ENCODE data around the gene GINS2.

GINS2 gene

DNA sequence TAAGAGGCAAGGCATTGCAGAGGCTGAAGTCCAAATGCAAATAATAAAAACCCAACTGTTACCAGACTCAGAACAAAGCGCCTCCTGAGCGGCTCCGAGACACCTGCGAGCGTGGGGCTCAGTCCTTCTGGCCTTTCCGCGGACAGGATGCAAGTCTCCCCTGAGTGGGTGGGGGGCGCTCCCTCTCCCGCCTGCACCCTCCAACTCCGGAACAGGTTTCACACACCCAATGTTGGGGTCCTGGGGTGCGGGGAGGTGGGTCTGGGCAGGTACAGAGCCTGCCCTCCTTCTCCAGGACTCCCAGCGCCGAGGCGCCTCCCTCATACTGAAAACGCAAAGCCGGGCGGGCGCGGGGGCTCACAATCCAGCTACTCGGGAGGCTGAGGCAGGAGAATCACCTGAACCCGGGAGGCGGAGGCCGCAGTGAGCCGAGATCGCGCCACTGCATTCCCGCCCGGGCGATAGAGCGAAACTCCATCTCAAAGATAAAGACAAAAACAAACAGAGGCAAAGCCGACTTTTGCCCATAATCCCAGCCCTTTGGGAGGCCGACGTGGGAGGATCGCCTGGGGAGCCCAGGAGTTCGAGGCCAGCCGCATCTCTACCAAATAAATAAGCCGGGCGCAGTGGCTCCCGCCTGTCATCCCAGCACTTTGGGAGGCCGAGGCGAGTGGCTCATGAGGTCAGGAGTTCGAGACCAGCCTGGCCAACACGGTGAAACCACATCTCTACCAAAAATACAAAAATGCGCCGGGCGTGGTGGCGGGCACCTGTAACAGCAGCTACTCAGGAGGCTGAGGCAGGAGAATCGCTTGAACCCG lies 893 bp downstream of the GINS2 start:
- DNase-seq, result no peak

DNA sequence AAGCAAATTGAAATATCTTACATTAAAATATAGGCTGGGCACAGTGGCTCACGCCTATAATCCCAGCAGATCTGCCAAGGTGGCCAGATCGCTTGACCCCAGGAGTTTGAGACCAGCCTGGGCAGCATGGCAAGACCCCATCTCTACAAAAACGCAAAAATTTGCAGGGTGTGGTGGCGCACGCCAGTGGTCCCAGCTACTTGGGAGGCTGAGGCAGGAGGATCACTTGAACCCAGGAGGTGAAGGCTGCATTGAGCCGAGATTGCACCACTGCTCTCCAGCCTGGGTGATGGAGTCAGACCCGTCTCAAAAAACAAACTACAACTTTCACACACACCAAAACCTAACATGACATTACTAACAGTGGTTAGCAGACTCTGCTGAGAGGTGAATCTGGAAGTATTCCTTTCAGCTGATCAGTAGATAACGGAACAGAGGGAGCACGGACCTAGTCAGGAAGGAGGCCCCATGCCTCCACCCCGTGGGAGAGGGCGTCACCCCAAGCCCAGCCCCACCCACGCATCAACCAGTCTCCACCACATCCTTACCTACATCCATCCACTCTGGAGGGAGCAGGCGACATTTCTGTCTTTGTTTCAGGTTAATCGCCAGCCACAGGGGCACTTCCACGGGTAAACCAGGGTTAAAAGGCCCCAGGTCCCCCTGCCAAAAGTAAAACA lies 1.7 kb downstream of the GINS2 start:
- no peak for DNase-seq

- DNase-seq, result no peak
Observed at GRCh38 chr16:85685251-85685650, 3.5 kb downstream of the GINS2 start.

DNA sequence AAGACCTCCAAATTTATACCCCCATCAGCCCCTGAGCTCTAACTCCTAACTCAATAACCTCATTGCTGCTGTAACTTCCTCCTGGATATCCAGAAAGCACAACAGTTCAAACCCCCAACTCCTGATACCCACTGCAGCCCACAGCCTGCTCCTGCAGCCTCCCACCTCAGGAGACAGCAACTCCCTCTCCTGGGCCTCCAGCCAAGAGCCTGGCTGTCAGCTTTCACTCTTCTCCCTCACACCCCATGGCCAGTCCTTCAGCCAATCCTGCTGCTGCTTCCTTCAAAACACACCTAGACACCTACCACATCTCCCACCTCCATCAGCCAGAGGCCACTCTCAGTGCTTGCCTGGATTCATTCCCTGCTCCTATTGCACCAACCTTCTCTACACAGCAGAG lies 5.4 kb downstream of the GINS2 start:
- DNase-seq, result no peak

GRCh38 chr16:85682516-85682915 lies 6.2 kb downstream of the GINS2 start:
- no peak for DNase-seq

DNA sequence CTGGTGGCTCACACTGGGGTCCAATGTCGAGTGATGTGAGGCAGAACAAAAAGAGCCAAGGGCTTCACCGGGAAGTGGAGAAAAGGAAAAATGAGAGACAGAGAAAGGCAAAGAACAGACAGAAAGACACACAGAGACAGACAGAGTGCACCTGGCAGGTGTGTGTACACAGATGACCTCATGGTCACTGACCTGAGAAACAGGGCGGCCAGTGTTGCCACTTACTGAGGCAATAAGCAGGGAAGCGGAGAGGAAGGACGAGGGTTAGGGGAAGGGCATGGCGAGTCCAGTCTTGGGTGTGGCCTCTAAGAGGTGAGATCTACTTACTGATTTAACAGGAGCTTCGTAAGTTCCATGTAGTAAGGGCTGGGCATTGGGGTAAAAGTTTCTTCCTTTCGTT lies 7.5 kb downstream of the GINS2 start:
- no peak for DNase-seq

GRCh38 chr16:85680352-85680944 lies 8.3 kb downstream of the GINS2 start:
- no peak for DNase-seq

DNA sequence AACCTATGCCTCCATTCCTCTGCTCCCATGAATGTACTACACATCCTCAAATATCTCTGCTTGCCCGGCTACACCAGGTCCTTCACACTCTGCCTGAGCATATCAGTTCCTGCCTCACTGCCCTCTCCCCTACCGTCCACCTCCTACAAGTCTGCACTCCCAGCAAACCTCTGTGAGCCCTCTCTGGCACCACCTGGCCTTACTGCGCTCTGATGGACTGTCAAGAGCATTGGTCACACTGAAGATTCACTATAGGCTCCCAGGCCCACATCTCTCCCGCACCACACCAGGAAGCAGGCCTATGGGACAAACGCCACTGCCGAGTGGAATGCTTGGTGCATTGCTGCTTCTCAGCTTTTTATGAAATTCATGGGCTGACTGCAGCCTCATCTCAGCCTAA lies 8.9 kb downstream of the GINS2 start:
- DNase-seq, result no peak

DNA sequence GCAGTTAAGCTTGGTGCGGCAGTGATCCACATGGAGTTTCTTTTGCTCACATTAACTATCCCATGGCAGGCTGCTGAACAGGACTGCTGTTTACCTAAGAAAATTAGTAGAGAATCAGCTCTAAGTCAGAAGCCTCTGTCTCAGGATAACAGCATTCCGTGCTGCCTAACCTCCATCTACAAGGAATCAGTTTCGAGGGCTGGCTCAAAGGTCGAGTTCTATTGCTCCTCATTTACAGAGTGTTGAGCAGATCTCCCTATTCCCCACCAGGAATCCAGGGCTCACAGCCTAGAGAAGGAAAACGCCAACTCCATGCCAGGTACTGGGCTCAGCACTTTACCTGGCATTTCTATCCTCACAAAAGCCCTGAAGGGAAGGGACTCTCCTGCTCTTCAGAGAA lies 9.9 kb downstream of the GINS2 start:
- no peak for DNase-seq

DNA sequence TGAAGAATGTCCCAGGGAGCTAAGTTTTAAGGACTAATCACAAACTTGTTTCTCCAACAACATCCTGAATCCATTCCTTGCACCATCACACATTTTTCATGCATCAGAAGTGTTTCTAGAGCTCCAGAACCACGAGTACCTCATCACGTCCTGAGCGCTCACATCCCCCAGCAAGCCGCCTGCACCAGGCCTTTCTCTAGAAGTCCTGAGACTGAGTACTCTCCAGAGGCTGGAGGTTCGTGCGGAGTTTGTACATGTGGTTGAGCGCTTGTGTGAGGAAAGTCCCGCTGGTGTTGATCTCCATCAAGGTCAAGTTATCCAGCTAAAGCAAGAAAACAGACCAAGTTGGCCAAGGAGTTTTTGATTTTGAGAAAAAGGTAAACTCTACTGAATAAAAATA lies 10.7 kb downstream of the GINS2 start:
- DNase-seq, result no peak

- DNase-seq, result no peak
Observed at GRCh38 chr16:85677383-85677967, 11.3 kb downstream of the GINS2 start.

DNA sequence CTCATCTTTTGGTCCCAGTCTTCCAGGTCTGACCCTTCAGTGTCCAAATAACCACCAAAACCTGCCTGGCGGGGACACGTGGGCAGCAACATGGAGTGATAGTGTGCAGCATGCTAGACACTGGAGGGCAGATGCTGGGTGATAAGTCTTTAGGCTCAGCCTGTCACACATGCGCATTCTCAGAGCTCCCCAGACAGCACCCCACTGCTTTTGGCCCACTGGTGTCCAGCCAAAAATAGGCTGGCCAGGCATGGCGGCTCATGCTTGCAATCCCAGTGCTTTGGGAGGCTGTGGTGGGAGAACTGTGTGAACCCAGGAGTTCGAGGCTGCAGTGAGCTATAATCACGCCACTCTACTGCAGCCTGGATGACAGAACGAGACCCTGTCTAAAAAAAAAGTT lies 12.3 kb downstream of the GINS2 start:
- no peak for DNase-seq

GRCh38 chr16:85675251-85675874 lies 13.4 kb downstream of the GINS2 start:
- no peak for DNase-seq

GRCh38 chr16:85674828-85675227 lies 13.9 kb downstream of the GINS2 start:
- no peak for DNase-seq

GRCh38 chr16:85674418-85674755 lies 14.4 kb downstream of the GINS2 start:
- no peak for DNase-seq

DNA sequence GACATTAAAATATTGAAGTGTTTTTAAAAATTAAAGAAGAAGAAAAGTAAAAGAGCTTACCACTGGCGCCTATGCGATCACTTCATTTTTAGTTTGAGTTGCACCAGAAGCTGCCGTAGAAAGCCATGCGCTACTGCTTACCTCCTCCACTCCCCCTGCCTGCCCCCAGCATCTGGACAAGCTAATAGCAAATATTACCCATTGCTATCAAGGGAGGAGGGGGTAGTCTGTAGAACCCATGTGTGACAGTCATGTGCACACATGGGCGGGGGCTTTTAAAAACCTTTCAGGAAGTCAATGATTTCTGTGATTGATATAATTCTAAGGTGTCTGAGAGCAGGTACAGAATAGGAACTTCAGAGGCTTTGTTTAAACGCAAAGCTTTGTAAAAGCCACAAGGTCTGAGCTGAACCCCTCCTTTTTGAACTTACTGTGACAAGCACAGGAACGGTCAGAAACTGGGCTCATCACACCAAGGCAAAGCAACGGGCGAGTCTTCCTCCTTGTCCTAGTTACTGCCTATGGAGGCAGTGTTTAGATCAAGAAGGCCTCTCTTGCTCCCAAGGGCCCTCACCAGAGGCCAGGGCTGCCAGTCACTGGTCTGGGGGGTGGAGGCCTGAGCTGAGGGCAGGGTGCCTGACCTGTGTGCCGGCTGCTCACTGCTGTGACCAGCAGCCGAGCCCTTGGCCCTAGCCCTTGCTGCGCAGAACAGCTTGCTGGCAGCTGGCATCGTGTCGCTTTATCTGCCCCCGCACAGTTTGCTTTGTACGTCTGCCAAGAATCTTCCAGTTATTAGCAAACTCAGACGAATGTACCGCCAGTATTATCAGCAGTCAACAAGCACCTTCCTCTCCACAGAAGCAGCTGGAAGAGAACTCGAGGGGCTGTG lies 15.0 kb downstream of the GINS2 start:
- no peak for DNase-seq

GRCh38 chr16:85670840-85671239 lies 17.9 kb downstream of the GINS2 start:
- DNase-seq, result no peak

DNA sequence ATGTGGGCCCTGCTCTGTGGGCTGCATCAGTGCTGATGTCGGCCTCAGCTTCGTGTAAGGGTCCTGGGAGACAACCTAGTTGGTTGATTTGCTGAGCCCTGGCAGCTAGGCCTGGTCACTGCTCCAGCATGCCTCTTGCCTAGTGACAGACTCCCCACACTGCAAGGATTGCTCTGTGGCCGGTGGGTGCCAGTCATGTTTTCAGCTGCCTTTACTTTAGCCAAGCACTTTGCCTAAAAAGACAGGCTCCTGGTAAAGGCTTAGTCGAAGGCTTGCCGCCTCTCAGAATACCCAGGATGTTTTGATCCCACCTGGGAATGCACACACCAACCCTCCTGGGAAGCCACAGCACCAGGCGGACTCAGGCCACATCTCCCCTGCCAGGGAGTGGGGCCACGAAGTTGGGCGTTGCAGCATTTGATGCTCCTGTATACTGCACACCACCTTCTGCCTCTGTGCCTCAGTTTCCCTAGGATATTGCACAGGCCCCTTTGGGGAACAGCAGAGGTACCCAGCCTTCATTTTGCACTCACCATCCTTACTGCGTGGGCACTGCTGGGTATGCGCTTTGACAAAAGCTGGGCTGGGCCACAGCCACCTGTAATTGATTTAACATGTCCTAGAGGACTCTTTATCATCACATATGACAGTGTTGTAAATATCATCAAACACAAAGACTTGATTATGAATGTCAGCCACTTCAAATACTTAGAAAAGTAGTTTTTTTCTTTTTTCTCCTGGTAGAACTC lies 19.9 kb downstream of the GINS2 start:
- no peak for DNase-seq

- no peak for DNase-seq
Observed at GRCh38 chr16:85667841-85668413, 20.8 kb downstream of the GINS2 start.

- no peak for DNase-seq
Observed at GRCh38 chr16:85667261-85667660, 21.5 kb downstream of the GINS2 start.

DNA sequence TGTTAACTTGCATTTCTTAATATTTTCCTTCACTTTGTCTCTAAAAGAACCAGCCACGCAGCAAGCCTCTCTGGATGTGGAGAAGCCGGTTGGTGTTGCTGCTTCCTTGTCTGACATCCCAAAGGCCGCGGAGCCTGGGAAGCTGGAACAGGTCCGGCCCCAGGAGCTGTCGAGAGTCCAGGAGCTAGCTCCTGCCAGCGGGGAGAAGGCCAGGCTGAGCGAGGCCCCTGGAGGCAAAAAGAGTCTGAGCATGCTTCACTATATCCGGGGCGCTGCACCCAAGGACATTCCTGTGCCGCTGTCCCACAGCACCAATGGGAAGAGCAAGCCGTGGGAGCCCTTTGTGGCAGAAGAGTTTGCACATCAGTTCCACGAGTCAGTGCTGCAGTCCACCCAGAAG lies 22.8 kb downstream of the GINS2 start:
- no peak for DNase-seq

Measured in bone marrow (tissue), 2 donors.